Measurements from ENCODE around the gene IFT20.

Gene IFT20

DNA sequence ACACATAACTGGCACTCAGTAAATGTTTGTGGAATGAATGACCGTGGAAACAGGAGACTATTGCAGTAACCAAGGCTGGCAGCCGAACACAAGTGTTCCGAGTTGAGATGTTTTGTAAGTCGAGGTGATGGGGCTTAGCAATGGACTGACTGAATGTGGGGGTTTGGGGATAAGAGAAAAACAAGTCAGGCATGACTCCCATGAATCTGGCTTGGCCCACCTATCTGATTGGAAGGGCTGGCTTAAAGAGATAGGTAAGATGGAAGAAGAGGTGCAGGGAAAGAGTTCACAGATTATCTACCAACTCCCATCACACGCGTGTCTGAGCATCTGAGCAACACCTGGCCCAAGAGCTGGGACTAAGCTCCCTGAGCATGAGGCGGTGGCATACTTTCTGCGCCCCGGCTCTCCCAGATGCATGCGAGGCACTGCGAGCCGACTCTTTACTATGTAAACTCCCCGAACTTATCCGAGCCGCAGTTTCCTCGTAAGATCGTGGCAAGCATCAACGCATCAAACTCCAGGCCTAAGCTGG, 539 bp downstream of the IFT20 start:
- DNase-seq: no peak

DNA sequence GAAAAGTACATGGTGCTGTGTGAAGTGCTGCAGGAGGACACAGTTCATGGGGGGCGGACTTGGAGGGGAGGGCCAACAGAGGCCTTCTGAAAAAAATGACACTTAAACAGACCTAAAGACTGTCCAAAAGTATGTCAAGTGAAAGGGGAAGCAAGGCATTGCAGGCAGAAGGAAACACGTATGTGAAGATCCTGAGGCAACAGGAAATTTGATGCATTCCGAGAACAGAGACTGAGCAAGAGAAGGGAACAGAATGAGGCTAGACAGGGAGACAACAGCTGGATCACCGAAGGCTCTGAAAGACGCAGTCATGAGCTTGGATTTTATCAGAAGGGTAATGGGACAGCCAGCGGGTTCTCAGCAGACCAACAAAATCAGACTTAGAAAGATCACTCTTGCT, 1.1 kb downstream of the IFT20 start:
- no peak for DNase-seq

DNA sequence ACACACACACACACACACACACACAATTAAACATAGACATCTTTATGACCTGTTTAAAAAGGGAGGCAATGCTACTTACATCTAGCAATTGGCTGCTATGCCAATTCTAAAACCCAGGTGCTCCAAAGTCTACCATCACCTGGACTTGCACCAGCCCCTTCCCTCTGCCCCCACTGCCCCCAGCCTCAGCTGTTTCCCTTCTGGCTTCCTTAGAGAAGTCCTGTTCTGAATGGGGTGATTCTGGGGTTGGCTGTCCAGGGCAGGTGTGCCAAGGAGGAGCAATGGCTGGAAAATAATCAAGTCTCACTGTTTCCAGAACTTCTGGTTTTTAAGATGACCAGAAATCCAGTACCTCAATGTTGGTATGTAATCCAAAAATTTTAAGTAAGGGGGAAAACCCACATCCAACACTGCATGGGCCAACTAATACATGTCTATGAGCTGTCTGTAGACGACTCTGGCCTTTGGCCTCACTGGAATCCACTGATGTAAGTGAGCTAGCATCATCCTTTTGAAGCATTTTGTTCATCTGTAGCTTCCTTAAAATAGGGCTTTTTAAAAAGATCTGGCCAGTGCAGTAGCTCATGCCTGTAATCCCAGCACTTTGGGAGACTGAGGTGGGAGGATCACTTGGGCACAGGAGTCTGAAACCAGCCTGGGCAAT, 2.1 kb downstream of the IFT20 start:
- no peak for DNase-seq

DNA sequence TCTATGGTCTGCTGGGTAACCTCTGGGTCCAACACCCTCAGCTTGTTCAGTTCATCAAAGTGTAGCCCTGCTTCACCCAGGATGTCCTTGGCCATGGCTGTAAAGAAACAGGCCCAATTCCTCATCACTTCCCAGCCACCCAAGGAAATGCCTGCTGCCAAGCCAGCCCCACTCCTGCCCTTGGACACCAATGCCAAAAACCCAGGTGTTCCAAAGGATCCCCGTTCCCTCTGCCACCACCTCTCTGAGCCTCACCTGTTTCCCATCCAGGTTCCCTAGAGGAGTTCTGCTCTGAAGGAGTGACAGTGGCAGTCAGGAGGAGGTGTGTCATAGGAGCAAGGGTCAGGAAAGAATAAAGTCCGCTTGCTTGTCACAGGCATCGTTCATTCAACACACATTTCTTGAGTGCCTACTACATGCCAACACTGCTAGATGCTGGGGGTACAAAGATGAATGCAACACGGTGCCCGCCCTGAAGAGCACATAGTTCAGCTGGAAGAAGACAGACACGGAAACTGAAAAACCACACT, 3.3 kb downstream of the IFT20 start:
- no peak for DNase-seq

DNA sequence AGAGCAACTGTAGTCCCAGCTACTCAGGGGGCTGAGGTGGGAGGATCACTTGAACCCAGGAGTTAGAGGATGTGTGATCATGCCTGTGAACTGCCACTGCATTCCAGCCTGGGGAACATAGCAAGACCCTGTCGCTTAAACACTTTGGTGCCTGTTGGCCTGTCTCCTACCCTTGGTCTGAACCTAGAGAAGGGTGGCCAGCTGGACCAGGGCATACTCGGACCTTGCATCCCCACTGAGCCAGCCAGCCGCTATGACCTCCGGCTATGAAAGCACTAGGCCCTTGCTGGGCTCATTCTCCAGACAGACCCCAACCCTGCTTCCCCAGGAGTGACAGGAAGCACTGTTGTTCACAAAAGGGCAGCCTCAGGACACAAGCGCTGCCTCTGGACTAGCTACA, 4.6 kb downstream of the IFT20 start:
- DNase-seq: no peak

GRCh38 chr17:28328325-28328724, 6.9 kb downstream of the IFT20 start:
- DNase-seq: no peak

- no peak for DNase-seq
These were observed 7.6 kb downstream of the IFT20 start for GRCh38 chr17:28327709-28328108.

GRCh38 chr17:28327031-28327607, 8.2 kb downstream of the IFT20 start:
- no peak for DNase-seq

- no peak for DNase-seq
These were observed 9.2 kb downstream of the IFT20 start for GRCh38 chr17:28326114-28326513.

DNA sequence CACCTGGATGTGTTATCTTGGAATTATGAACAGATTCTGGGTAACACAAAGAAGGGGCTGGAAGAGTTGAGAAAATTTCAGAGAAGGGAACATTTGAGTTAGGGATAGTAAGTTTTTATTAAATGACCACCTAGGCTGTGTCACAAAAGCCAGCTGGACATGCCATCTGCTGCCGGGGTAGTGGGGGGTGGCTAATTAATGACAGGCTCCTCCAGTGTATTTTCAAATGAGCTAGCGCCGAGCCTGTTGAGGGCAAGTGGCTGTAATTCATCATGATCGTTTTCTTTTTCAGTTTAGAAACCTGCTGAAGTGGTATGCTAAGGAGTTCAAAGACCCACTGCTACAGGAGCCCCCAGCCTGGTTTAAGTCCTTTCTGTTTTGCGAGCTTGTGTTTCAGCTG, 10.1 kb downstream of the IFT20 start:
- DNase-seq: no peak

- DNase-seq: no peak
These were observed 10.5 kb downstream of the IFT20 start for GRCh38 chr17:28324781-28325180.

DNA sequence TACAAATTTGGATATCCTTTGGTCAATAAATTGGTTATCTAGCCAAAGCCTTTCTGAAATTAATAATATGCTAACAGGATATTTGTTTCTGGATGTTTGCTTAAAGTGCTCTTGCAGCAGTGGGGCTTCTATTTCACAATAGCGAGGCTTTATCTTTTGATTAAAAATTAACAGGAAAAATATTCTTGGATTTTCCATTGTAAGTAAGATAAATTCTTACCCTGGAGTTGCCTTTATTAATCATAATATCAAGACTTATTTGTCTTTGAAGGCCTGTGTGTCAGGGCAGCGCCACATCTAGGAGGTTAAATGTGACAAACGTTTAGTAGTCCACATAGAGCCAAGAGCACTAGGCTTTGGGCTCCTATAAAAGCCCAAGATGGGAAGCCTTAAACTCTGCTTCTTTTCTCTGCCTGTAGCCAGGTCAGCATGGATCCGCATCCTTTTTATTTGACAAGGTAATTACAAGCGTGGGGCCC, 11.0 kb downstream of the IFT20 start:
- DNase-seq: no peak

GRCh38 chr17:28320215-28321061, 14.8 kb downstream of the IFT20 start:
- DNase-seq: no peak

DNA sequence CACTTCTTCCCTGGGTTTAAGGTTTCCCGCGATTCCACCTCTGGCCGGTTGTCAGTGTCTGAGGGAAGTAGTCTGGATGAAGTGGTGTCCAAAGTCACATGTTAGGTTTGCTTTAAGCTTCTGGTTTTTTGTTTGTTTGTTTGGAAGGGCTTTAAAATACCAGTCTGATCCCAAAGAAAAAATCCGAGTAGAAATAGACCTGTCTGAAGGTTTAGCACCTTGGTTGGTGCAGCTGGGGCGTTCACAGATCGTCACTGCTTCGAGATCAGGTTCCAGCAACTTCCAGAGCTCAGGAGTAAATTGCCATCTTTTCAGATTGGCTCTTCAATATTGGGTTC, 15.7 kb downstream of the IFT20 start:
- no peak for DNase-seq

DNA sequence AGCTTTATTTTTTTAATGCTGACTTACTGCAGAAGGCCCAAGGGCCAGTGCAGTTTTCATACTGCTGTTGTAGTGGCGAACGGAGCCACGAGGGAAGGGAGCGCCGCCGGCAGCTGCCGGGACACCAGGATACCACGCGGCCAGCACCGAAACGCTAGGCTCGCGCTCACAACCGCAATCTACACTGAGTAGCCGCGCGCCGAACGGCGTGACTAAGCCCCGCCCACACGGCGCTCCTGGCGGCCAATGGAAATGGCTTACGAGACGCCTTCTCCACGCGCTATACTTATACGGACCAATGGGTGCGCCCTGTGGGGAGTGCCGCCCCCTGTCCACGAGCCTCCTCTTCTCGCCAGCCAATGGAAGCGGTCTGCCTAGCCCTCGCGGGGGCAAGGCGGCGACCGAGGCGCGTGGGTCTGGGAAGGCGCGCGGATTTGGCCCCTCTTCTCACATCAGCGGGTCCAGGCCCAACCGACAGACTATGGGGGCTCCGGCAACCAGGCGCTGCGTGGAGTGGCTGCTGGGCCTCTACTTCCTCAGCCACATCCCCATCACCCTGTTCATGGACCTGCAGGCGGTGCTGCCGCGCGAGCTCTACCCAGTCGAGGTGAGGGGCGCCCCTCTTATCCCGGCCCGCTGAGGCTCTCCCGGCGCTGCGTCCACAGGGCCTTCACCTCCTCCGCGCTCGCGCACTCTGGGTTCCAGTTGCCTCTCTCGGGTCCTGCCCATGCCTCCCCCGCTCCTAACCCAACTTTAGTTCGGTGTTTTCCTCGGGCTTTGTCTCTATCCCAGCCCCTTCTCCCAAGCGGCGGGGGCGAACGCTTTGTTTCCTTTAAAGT, 16.3 kb downstream of the IFT20 start, which contains the start of gene TMEM97:
TMEM97 (plus strand) TSS at position 442 of the 839 bp plus-strand sequence; CDS start at position 482, 40 bp downstream.
- peak; percentile 94 for DNase-seq

- no peak for DNase-seq
These were observed 17.1 kb downstream of the IFT20 start for GRCh38 chr17:28317966-28318758.

DNA sequence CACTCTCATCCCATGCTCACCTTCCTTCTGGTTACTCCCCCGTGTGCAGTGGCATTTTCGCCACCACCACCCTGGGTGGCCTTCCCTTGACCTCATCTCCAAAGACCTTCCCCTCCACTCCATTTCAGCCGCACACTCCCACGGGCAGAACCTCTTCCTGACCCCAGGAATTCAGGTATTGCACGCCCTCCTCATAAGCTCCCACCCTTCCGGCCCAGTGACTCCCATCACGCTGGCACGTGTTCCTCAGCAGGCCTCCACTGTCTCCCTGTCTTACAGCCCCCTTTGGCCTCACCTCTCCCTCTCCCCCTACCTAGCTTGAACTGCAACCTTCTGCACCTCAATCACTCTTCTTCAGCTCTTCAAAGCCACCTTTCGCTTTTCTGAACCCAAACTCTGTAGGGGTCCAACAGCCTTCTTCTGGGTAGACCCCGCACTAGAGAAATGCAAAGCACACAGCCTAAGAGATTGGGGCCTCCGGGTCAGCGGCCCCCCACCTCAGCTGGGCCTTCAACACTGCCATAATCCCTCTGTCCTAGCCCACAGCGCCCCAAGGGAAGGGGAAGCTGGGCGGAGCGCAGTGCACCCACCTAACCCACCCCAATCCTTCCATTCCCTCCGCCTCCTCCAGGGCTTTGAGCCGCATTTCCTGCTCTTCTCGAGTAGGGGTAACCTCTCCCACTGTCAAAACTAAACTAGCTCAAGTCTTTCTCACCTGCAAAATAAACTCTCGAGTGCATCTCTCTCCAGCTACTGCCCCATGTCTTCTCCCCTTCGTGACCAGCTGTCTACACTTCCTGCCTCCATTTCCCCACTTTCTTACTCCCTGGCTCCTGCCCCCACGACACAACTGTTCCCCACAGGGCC, 17.9 kb downstream of the IFT20 start:
- no peak for DNase-seq

DNA sequence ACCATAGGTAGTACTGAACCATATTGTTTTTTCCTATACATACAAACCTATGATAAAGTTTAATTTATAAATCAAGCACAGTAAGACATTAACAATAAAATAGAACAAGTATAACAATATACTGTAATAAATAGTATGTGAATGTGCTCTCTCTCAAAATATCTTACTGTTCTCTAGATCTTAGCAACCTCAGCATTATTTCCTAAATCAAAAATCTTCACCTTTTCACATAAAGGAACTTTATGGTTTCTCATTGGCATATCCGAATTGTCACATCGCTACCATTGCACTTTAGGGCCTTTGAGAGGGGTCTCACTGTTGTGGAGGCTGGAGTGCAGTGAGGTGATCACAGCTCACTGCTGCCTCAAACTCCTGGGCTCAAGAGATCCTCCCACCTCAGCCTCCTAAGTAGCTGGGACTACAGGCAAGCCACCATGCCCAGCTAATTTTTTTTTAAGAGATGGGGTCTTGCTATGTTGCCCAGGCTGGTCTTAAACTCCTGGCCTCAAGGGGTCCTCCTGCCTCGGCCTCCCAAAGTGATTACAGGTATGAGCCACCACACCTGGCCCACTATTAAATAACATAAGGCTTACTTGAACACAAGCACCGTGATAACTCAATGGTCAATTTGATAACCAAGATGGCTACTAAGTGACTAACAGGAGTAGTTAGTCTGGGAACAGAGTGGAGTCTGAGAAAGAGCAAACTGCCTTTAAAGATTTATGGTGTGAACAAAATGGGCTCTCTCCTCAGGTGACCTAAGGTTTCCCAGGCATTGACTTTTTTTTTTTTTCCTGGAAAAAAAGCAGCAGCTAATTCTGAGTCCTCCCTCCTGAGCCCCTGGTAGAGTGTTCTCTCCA, 19.2 kb downstream of the IFT20 start:
- no peak for DNase-seq

- DNase-seq: no peak
These were observed 21.4 kb downstream of the IFT20 start for GRCh38 chr17:28313841-28314240.

- no peak for DNase-seq
These were observed 28.3 kb downstream of the IFT20 start for GRCh38 chr17:28306954-28307401.

Measured in NCI-H2029 (cell line).